ENCODE measurements around the gene VLDLR.

The VLDLR gene

DNA sequence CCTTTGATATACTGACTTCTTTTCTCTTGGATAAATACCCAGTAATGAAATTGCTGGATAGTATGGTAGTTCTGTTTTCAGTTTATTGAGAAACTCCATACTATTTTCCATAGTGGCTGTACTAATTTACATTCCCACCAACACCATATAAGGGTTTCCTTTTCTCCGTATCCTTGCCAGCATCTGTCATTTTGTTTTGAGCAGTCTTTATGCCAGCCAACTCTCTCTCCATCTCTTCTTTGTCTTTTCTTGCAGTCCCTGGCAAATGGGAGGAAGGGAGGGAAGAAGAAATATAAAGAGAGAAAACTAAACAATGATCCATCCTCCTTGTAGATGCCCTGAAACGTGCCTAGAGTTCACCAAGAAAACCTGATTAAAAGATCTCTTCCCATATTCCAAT is 9.6 kb upstream of the VLDLR start:
- H2BK15ac ChIP-seq (ENCODE audit: low read length), result no peak overlapping the region
- no peak overlapping the region for H3K4me3 ChIP-seq (ENCODE audit: low read length in 2 of 2)
- H4K8ac ChIP-seq (ENCODE audit: low read depth, low read length), result no peak overlapping the region
- H3K18ac ChIP-seq (ENCODE audit: low read length), result no peak overlapping the region
- H2AFZ ChIP-seq (ENCODE audit: low read length), result no peak overlapping the region
- no peak for DNase-seq (ENCODE audit: low spot score)
- no peaks in the 10 kb centered on the region for H3K27me3 ChIP-seq (ENCODE audit: control insufficient read depth in 3 of 3, insufficient read depth in 3 of 3, low read depth in 1 of 3, low read length in 3 of 3)
- H2AK5ac ChIP-seq (ENCODE audit: low read depth, low read length), result no peak overlapping the region
- H3K4me2 ChIP-seq (ENCODE audit: insufficient read depth, low read length, poor library complexity, severe bottlenecking), result no peak overlapping the region
- no peak overlapping the region for H4K91ac ChIP-seq (ENCODE audit: low read depth, low read length, poor library complexity)
- no peak overlapping the region for H3K23ac ChIP-seq (ENCODE audit: low read depth, low read length, poor library complexity)
- no peak overlapping the region for H2BK5ac ChIP-seq (ENCODE audit: low read length)
- H3K36me3 ChIP-seq (replicated peaks in 1 of 2; ENCODE audit: control insufficient read depth in 2 of 2, insufficient read depth in 2 of 2, low read length in 2 of 2), result no peaks in the 10 kb centered on the region
- no peak overlapping the region for H2BK12ac ChIP-seq (ENCODE audit: low read length)
- H3K79me1 ChIP-seq (ENCODE audit: low read depth, low read length), result no peaks in the 10 kb centered on the region
- no peak overlapping the region for H3K4ac ChIP-seq (ENCODE audit: low read length)
- no peak overlapping the region for H2BK120ac ChIP-seq (ENCODE audit: low read depth, low read length)
- WGBS, 2 donors (ENCODE audit: extremely low coverage in 2 of 2, insufficient read length in 2 of 2, insufficient replicate concordance in 1 of 2), result no CpG with 5 or more reads among the region's 2 CpGs
- no peak overlapping the region for H3K27ac ChIP-seq (replicated peaks; ENCODE audit: low read length)
- peaks cover 0 to 2% of the 10 kb centered on the region in 2 donors for H3K4me1 ChIP-seq (ENCODE audit: control insufficient read depth in 2 of 2, insufficient read depth in 1 of 2, low read depth in 1 of 2, low read length in 2 of 2)
- no peaks in the 10 kb centered on the region for H3K9me3 ChIP-seq (replicated peaks in 1 of 2; ENCODE audit: control insufficient read depth in 2 of 2, insufficient read depth in 1 of 2, low read depth in 1 of 2, low read length in 2 of 2)
- no peak overlapping the region for H3K9ac ChIP-seq (ENCODE audit: low read depth, low read length, poor library complexity)
- H3K14ac ChIP-seq (ENCODE audit: low read length), result no peak overlapping the region

DNA sequence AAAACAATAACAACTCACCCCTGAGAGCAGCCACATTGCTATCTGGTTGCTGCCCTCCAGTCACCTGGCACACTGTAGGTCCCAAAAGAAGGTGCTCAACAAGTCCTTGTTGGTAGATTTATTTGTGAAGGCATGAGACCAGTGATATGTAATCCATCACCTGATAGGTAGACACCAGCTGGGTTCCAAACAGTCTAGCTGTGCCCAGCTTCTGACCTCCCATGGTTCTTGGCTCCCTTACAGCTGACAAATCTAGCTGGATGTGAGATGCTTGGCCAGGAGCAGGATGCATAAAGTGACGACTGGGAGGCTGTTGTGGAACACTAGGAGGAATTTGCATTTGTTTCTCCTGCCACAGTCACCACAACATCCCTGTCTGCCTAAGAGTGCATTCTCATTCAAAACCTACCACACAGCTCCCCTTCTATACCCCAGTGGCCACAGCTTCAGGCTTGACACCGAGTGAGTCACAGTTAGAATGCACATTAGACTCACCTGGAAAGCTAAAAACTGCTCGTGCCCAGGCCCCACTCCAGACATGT is 7.8 kb upstream of the VLDLR start:
- DNase-seq (ENCODE audit: low spot score), result no peak
- no peak overlapping the region for H2AFZ ChIP-seq (ENCODE audit: low read length)
- no peaks in the 10 kb centered on the region for H3K79me1 ChIP-seq (ENCODE audit: low read depth, low read length)
- H3K4me3 ChIP-seq (ENCODE audit: low read length in 2 of 2), result no peak overlapping the region
- no CpG with 5 or more reads among the region's 3 CpGs for WGBS, 2 donors (ENCODE audit: extremely low coverage in 2 of 2, insufficient read length in 2 of 2, insufficient replicate concordance in 1 of 2)
- H3K9ac ChIP-seq (ENCODE audit: low read depth, low read length, poor library complexity), result no peak overlapping the region
- no peak overlapping the region for H3K14ac ChIP-seq (ENCODE audit: low read length)
- no peak overlapping the region for H2BK120ac ChIP-seq (ENCODE audit: low read depth, low read length)
- H3K36me3 ChIP-seq (replicated peaks in 1 of 2; ENCODE audit: control insufficient read depth in 2 of 2, insufficient read depth in 2 of 2, low read length in 2 of 2), result no peaks in the 10 kb centered on the region
- no peak overlapping the region for H2BK15ac ChIP-seq (ENCODE audit: low read length)
- H4K8ac ChIP-seq (ENCODE audit: low read depth, low read length), result no peak overlapping the region
- no peak overlapping the region for H4K91ac ChIP-seq (ENCODE audit: low read depth, low read length, poor library complexity)
- H3K4ac ChIP-seq (ENCODE audit: low read length), result no peak overlapping the region
- no peak overlapping the region for H2AK5ac ChIP-seq (ENCODE audit: low read depth, low read length)
- H3K23ac ChIP-seq (ENCODE audit: low read depth, low read length, poor library complexity), result no peak overlapping the region
- no peak overlapping the region for H3K27ac ChIP-seq (replicated peaks; ENCODE audit: low read length)
- no peaks in the 10 kb centered on the region for H3K9me3 ChIP-seq (replicated peaks in 1 of 2; ENCODE audit: control insufficient read depth in 2 of 2, insufficient read depth in 1 of 2, low read depth in 1 of 2, low read length in 2 of 2)
- no peaks in the 10 kb centered on the region for H3K27me3 ChIP-seq (ENCODE audit: control insufficient read depth in 3 of 3, insufficient read depth in 3 of 3, low read depth in 1 of 3, low read length in 3 of 3)
- H3K4me2 ChIP-seq (ENCODE audit: insufficient read depth, low read length, poor library complexity, severe bottlenecking), result no peak overlapping the region
- H2BK5ac ChIP-seq (ENCODE audit: low read length), result no peak overlapping the region
- no peak overlapping the region for H2BK12ac ChIP-seq (ENCODE audit: low read length)
- peaks cover 0 to 2% of the 10 kb centered on the region in 2 donors for H3K4me1 ChIP-seq (ENCODE audit: control insufficient read depth in 2 of 2, insufficient read depth in 1 of 2, low read depth in 1 of 2, low read length in 2 of 2)
- H3K18ac ChIP-seq (ENCODE audit: low read length), result no peak overlapping the region

DNA sequence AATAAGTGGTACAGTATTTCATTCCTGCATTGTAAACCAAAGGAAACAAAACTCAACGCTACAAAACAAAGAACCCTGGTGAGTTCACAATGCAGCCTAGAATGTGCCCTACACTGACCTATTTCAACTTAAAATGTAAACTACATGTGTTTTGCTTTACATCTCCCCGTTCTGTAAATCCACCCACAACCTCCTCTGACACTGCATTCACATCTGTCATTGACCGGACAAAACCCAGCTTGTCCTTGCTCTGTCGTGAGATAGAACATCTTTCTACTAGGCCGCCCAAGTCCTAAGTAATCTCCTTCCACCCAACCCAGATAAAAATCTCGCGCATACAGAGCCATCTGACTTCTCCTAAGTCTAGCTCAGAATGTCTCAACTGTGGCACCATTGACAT is 6.1 kb upstream of the VLDLR start:
- H4K91ac ChIP-seq (ENCODE audit: low read depth, low read length, poor library complexity), result no peak overlapping the region
- H2BK15ac ChIP-seq (ENCODE audit: low read length), result no peak overlapping the region
- H3K27ac ChIP-seq (replicated peaks; ENCODE audit: low read length), result no peak overlapping the region
- H3K4me3 ChIP-seq (ENCODE audit: low read length in 2 of 2), result no peak overlapping the region
- no peak overlapping the region for H3K4ac ChIP-seq (ENCODE audit: low read length)
- peaks cover under 1 to 2% of the 10 kb centered on the region in 2 donors for H3K4me1 ChIP-seq (ENCODE audit: control insufficient read depth in 2 of 2, insufficient read depth in 1 of 2, low read depth in 1 of 2, low read length in 2 of 2)
- no peak for DNase-seq (ENCODE audit: low spot score)
- H3K4me2 ChIP-seq (ENCODE audit: insufficient read depth, low read length, poor library complexity, severe bottlenecking), result no peak overlapping the region
- WGBS, 2 donors (ENCODE audit: extremely low coverage in 2 of 2, insufficient read length in 2 of 2, insufficient replicate concordance in 1 of 2), result no CpG with 5 or more reads among the region's 7 CpGs
- no peaks in the 10 kb centered on the region for H3K36me3 ChIP-seq (replicated peaks in 1 of 2; ENCODE audit: control insufficient read depth in 2 of 2, insufficient read depth in 2 of 2, low read length in 2 of 2)
- no peak overlapping the region for H3K9ac ChIP-seq (ENCODE audit: low read depth, low read length, poor library complexity)
- H2AK5ac ChIP-seq (ENCODE audit: low read depth, low read length), result no peak overlapping the region
- H4K8ac ChIP-seq (ENCODE audit: low read depth, low read length), result no peak overlapping the region
- no peak overlapping the region for H2BK5ac ChIP-seq (ENCODE audit: low read length)
- H3K18ac ChIP-seq (ENCODE audit: low read length), result no peak overlapping the region
- no peaks in the 10 kb centered on the region for H3K9me3 ChIP-seq (replicated peaks in 1 of 2; ENCODE audit: control insufficient read depth in 2 of 2, insufficient read depth in 1 of 2, low read depth in 1 of 2, low read length in 2 of 2)
- no peak overlapping the region for H3K14ac ChIP-seq (ENCODE audit: low read length)
- H3K79me1 ChIP-seq (ENCODE audit: low read depth, low read length), result no peaks in the 10 kb centered on the region
- H2BK12ac ChIP-seq (ENCODE audit: low read length), result no peak overlapping the region
- H3K23ac ChIP-seq (ENCODE audit: low read depth, low read length, poor library complexity), result no peak overlapping the region
- H2BK120ac ChIP-seq (ENCODE audit: low read depth, low read length), result no peak overlapping the region
- peaks cover 0 to 6% (median 2%) of the 10 kb centered on the region in 3 experiments for H3K27me3 ChIP-seq (ENCODE audit: control insufficient read depth in 3 of 3, insufficient read depth in 3 of 3, low read depth in 1 of 3, low read length in 3 of 3)
- H2AFZ ChIP-seq (ENCODE audit: low read length), result no peak overlapping the region

DNA sequence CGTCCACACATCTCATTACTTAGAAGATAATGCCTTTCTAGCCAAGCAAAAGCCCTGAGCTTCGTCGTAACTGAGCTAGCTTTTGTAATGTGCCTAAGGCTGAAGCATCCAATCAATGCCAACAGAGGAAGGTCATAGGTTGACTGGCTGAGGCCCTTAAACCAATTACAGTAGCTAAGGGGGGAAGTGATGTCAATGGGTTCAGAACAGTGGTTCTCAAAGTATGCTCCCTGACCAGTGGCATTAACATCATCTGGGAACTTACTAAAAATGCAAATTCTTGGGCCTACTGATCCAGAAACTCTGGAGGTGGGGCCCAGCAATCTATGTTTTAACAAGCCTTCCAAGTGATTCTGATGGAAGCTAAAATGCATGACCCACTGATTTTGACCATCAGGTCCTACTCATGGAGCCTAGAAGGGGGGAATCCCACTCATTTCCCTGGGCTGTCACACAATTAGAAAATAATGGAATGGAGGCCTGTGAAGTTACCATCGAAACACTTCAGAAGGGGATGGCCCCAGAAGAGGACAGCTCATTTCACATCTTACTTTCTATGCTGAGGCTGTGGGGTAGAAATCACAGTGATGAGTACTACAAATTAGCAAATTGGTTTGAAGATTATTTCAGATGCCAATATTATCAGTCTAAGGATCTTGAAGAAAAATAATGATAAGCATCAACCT is 4.8 kb upstream of the VLDLR start:
- Histone ChIP-seq H3K4me1 (ENCODE audit: control insufficient read depth in 2 of 2, insufficient read depth in 1 of 2, low read depth in 1 of 2, low read length in 2 of 2) (peaks cover 0 to 7% of the 10 kb centered on the region in 2 donors), H2AFZ (ENCODE audit: low read length) (no peak overlapping the region), H3K27me3 (ENCODE audit: control insufficient read depth in 3 of 3, insufficient read depth in 3 of 3, low read depth in 1 of 3, low read length in 3 of 3) (peaks cover 0 to 7% (median 3%) of the 10 kb centered on the region in 3 experiments), H3K36me3 (replicated peaks in 1 of 2; ENCODE audit: control insufficient read depth in 2 of 2, insufficient read depth in 2 of 2, low read length in 2 of 2) (no peaks in the 10 kb centered on the region), H3K4me2 (ENCODE audit: insufficient read depth, low read length, poor library complexity, severe bottlenecking) (no peak overlapping the region), H2BK12ac (ENCODE audit: low read length) (no peak overlapping the region), H3K9me3 (replicated peaks in 1 of 2; ENCODE audit: control insufficient read depth in 2 of 2, insufficient read depth in 1 of 2, low read depth in 1 of 2, low read length in 2 of 2) (no peaks in the 10 kb centered on the region), H3K14ac (ENCODE audit: low read length) (no peak overlapping the region), H3K23ac (ENCODE audit: low read depth, low read length, poor library complexity) (no peak overlapping the region), H4K8ac (ENCODE audit: low read depth, low read length) (no peak overlapping the region), H2BK120ac (ENCODE audit: low read depth, low read length) (no peak overlapping the region), H3K4ac (ENCODE audit: low read length) (no peak overlapping the region), H3K4me3 (ENCODE audit: low read length in 2 of 2) (no peak overlapping the region), H2BK15ac (ENCODE audit: low read length) (no peak overlapping the region), H4K91ac (ENCODE audit: low read depth, low read length, poor library complexity) (no peak overlapping the region), H3K27ac (replicated peaks; ENCODE audit: low read length) (no peak overlapping the region), H2BK5ac (ENCODE audit: low read length) (no peak overlapping the region), H3K79me1 (ENCODE audit: low read depth, low read length) (no peaks in the 10 kb centered on the region), H2AK5ac (ENCODE audit: low read depth, low read length) (no peak overlapping the region), H3K18ac (ENCODE audit: low read length) (no peak overlapping the region), H3K9ac (ENCODE audit: low read depth, low read length, poor library complexity) (no peak overlapping the region)
- no CpG with 5 or more reads among the region's 4 CpGs for WGBS, 2 donors (ENCODE audit: extremely low coverage in 2 of 2, insufficient read length in 2 of 2, insufficient replicate concordance in 1 of 2)
- DNase-seq (ENCODE audit: low spot score), result no peak

Measured in neuronal stem cell (in vitro differentiated cells).